Hematopoietic multipotent progenitor cell treated with erythropoietin and hydrocortisone succinate and interleukin-3 and kit ligand, for 15 days (in vitro differentiated cells): ENCODE measurements around the gene TTYH1.

ENCODE experiments used
- DNase-seq: peaks from one replicate; pipeline ENCODE4 v3.0.0-alpha.2; 2015; ENCODE audit warnings: low spot score

TTYH1 gene

GRCh38 chr19:54393381-54393780 is 21.9 kb upstream of the TTYH1 start:
- no peak for DNase-seq

GRCh38 chr19:54395685-54396084 is 19.6 kb upstream of the TTYH1 start:
- DNase-seq: no peak

- no peak for DNase-seq
Measured at GRCh38 chr19:54399189-54399588, 16.1 kb upstream of the TTYH1 start.

GRCh38 chr19:54400913-54401312 is 14.4 kb upstream of the TTYH1 start:
- DNase-seq: no peak

GRCh38 chr19:54403054-54403453 is 12.2 kb upstream of the TTYH1 start:
- no peak for DNase-seq

- no peak for DNase-seq
Measured at GRCh38 chr19:54405628-54406027, 9.6 kb upstream of the TTYH1 start.

- DNase-seq: no peak
Measured at GRCh38 chr19:54407780-54408179, 7.5 kb upstream of the TTYH1 start.

GRCh38 chr19:54408456-54409026 is 6.7 kb upstream of the TTYH1 start:
- no peak for DNase-seq

- no peak for DNase-seq
Measured at GRCh38 chr19:54411033-54411432, 4.2 kb upstream of the TTYH1 start.

GRCh38 chr19:54412877-54413276 is 2.4 kb upstream of the TTYH1 start:
- DNase-seq: no peak

GRCh38 chr19:54414156-54414555 is 1.1 kb upstream of the TTYH1 start:
- DNase-seq: no peak

- DNase-seq: no peak
Measured at GRCh38 chr19:54415901-54416673, 823 bp downstream of the TTYH1 start.

- no peak for DNase-seq
Measured at GRCh38 chr19:54416695-54417491, 1.6 kb downstream of the TTYH1 start.

GRCh38 chr19:54418030-54418929 is 3.0 kb downstream of the TTYH1 start:
- no peak for DNase-seq

GRCh38 chr19:54418930-54419800 is 3.9 kb downstream of the TTYH1 start:
- DNase-seq: no peak

GRCh38 chr19:54420068-54420382 is 4.8 kb downstream of the TTYH1 start:
- no peak for DNase-seq

GRCh38 chr19:54420383-54421168 is 5.3 kb downstream of the TTYH1 start:
- no peak for DNase-seq

- no peak for DNase-seq
Measured at GRCh38 chr19:54421169-54421516, 5.9 kb downstream of the TTYH1 start.

- DNase-seq: no peak
Measured at GRCh38 chr19:54421521-54421920, 6.3 kb downstream of the TTYH1 start.

- no peak for DNase-seq
Measured at GRCh38 chr19:54422136-54422535, 6.9 kb downstream of the TTYH1 start.

GRCh38 chr19:54424201-54424600 is 8.9 kb downstream of the TTYH1 start:
- no peak for DNase-seq
